MCF 10A (cell line): ENCODE results near the gene HDAC6. TPM values are rescaled to one million over a fixed set of nuclear protein-coding genes. Genes with fewer than 3 reads are reported as not detected.

Experiments used
- BruUV-seq: library from RNA; stranded (reverse); fragments of 400-500 nt; replicated peaks from 2 replicates; lab custom pipeline; 2021; lab: Mats Ljungman, UMichigan
- CTCF ChIA-PET: fragments of 300-600 bp; sonication (Branson Sonifier 250); formaldehyde crosslinking; extraction: SDS; loops from one replicate; lab custom pipeline; 2021; ENCODE audit warnings: antibody characterized with exemption, inconsistent platforms; lab: Yijun Ruan, JAX
- POLR2A ChIA-PET: fragments of 300-600, 350-650 bp; sonication (Branson Sonifier 250); formaldehyde crosslinking; extraction: SDS; loops from one replicate; lab custom pipeline; 2020; ENCODE audit warnings: antibody characterized with exemption, inconsistent platforms; lab: Yijun Ruan, JAX
- DNase-seq: peaks from one replicate; pipeline ENCODE4 v3.0.0-alpha.2; 2018; ENCODE audit not compliant: unreplicated experiment
- H3K27ac Mint-ChIP-seq: one replicate; pipeline ENCODE4 v1.8.0; 2022; ENCODE audit warnings: mild to moderate bottlenecking, low read depth, mixed read lengths; ENCODE audit not compliant: unreplicated experiment
- H3K27me3 Mint-ChIP-seq: one replicate; pipeline ENCODE4 v1.8.0; 2022; ENCODE audit warnings: mixed read lengths; ENCODE audit not compliant: insufficient read depth, unreplicated experiment
- H3K36me3 Mint-ChIP-seq: one replicate; pipeline ENCODE4 v1.8.0; 2022; ENCODE audit warnings: mild to moderate bottlenecking, moderate library complexity, mixed read lengths; ENCODE audit not compliant: insufficient read depth, unreplicated experiment
- H3K4me1 Mint-ChIP-seq: one replicate; pipeline ENCODE4 v1.8.0; 2022; ENCODE audit warnings: mixed read lengths; ENCODE audit not compliant: insufficient read depth, unreplicated experiment
- H3K4me3 Mint-ChIP-seq: one replicate; pipeline ENCODE4 v1.8.0; 2022; ENCODE audit warnings: mild to moderate bottlenecking, moderate library complexity, mixed read lengths; ENCODE audit not compliant: unreplicated experiment
- H3K9me3 Mint-ChIP-seq: one replicate; pipeline ENCODE4 v1.8.0; 2022; ENCODE audit warnings: mixed read lengths; ENCODE audit not compliant: unreplicated experiment
- CTCF ChIP-seq: fragments of 200-600 bp; IDR thresholded peaks from one replicate; pipeline ENCODE4 v1.8.0; 2022; ENCODE audit warnings: antibody characterized with exemption, mild to moderate bottlenecking; ENCODE audit not compliant: unreplicated experiment
- intact Hi-C: fragments of 100-400 bp; cut with micrococcal nuclease; formaldehyde crosslinking; loops from 2 replicates; pipeline ENCODE4 v1.14.1; 2022
- total RNA-seq: library from RNA; stranded (reverse); gene quantifications from 2 replicates; pipeline ENCODE4 v1.2.3, GENCODE V29; 2022

Gene HDAC6
- total RNA-seq, 1 experiment from 2014 or later: 45.1 TPM

- POLR2A ChIA-PET: no interaction called here
- intact Hi-C loops: no loop called here
- H3K36me3 Mint-ChIP-seq: no peaks in the 10 kb centered on the region
- no peak for TF ChIP-seq CTCF
- BruUV-seq: no TSS peak
- no peak overlapping the region for H3K27ac Mint-ChIP-seq
- peaks cover under 1% of the 10 kb centered on the region for H3K9me3 Mint-ChIP-seq
- CTCF ChIA-PET: interaction anchor here (0.6 kb wide), 1 partner anchor 1012 kb away, joined by 6 read pairs; no protein-coding TSS in a partner anchor
- H3K4me3 Mint-ChIP-seq: no peak overlapping the region
- H3K27me3 Mint-ChIP-seq: peaks cover 16% of the 10 kb centered on the region
- DNase-seq: no peak
- H3K4me1 Mint-ChIP-seq: no peaks in the 10 kb centered on the region
Observed at GRCh38 chrX:48782795-48783194, 19.1 kb upstream of the HDAC6 start.

- Mint-ChIP-seq H3K4me1 (no peaks in the 10 kb centered on the region), H3K4me3 (no peak overlapping the region), H3K36me3 (no peaks in the 10 kb centered on the region), H3K27ac (no peak overlapping the region), H3K9me3 (peaks cover 14% of the 10 kb centered on the region), H3K27me3 (peaks cover 32% of the 10 kb centered on the region)
- TF ChIP-seq CTCF: no peak
- intact Hi-C loops: no loop called here
- DNase-seq: no peak
- no TSS peak for BruUV-seq
- CTCF ChIA-PET: no interaction called here
- POLR2A ChIA-PET: no interaction called here
Observed at GRCh38 chrX:48784726-48785125, 17.1 kb upstream of the HDAC6 start.

- no peak for TF ChIP-seq CTCF
- Mint-ChIP-seq H3K9me3 (peaks cover 14% of the 10 kb centered on the region), H3K36me3 (no peaks in the 10 kb centered on the region), H3K4me3 (no peak overlapping the region), H3K4me1 (no peaks in the 10 kb centered on the region), H3K27ac (no peak overlapping the region), H3K27me3 (peaks cover 36% of the 10 kb centered on the region)
- no peak for DNase-seq
- ChIA-PET CTCF (no interaction called here), POLR2A (no interaction called here)
- BruUV-seq: no TSS peak
- intact Hi-C loops: no loop called here
Observed at GRCh38 chrX:48785186-48785539, 16.7 kb upstream of the HDAC6 start.

- H3K4me3 Mint-ChIP-seq: no peak overlapping the region
Observed at GRCh38 chrX:48785540-48786214, 16.2 kb upstream of the HDAC6 start.

More at GRCh38 chrX:48785540-48786214, 16.2 kb upstream of the HDAC6 start:
- H3K4me1 Mint-ChIP-seq: no peaks in the 10 kb centered on the region
- ChIA-PET CTCF (no interaction called here), POLR2A (no interaction called here)
- no TSS peak for BruUV-seq
- TF ChIP-seq CTCF: no peak
- intact Hi-C loops: no loop called here
- H3K27ac Mint-ChIP-seq: no peak overlapping the region
- no peaks in the 10 kb centered on the region for H3K36me3 Mint-ChIP-seq
- peaks cover 14% of the 10 kb centered on the region for H3K9me3 Mint-ChIP-seq
- no peak for DNase-seq
- peaks cover 39% of the 10 kb centered on the region for H3K27me3 Mint-ChIP-seq
